GM23338 (cell line): ENCODE data around the gene MPIG6B. TPM values are rescaled to one million over a fixed set of nuclear protein-coding genes. Genes with fewer than 3 reads are reported as not detected.

Experiments used
- ATAC-seq: fragments of 200-7000 bp; cut with Tn5 transposase; 3 replicates; pipeline ENCODE4 v1.9.1; 2020
- DNase-seq: peaks from one replicate; pipeline ENCODE4 v3.0.0-alpha.2; 2015; ENCODE audit warnings: low spot score
- H2AFZ ChIP-seq: fragments of 200-600 bp; sonication (generic); 2 replicates; pipeline ENCODE4 v1.8.0; 2016; ENCODE audit warnings: antibody characterized with exemption, mild to moderate bottlenecking, moderate library complexity
- H3F3A ChIP-seq: fragments of 200-600 bp; sonication (generic); replicated peaks from 2 replicates; pipeline ENCODE4 v1.8.0; 2017; ENCODE audit warnings: antibody characterized with exemption, mixed run types, low read depth
- H3K27ac ChIP-seq: fragments of 200-600 bp; sonication (generic); 2 replicates; pipeline ENCODE4 v1.6.1; 2016; ENCODE audit warnings: low read depth
- H3K27me3 ChIP-seq: fragments of 200-600 bp; sonication (generic); 2 replicates; pipeline ENCODE4 v1.8.0; 2016; ENCODE audit warnings: mild to moderate bottlenecking, mixed run types, moderate library complexity; ENCODE audit not compliant: insufficient read depth
- H3K36me3 ChIP-seq: fragments of 200-600 bp; sonication (generic); 2 replicates; pipeline ENCODE4 v1.8.0; 2016; ENCODE audit warnings: mild to moderate bottlenecking; ENCODE audit not compliant: insufficient read depth
- H3K4me1 ChIP-seq: fragments of 200-600 bp; sonication (generic); 2 replicates; pipeline ENCODE4 v1.8.0; 2016; ENCODE audit warnings: mild to moderate bottlenecking, moderate library complexity; ENCODE audit not compliant: insufficient read depth
- H3K4me2 ChIP-seq: fragments of 200-600 bp; sonication (generic); 2 replicates; pipeline ENCODE4 v1.7.1; 2017; ENCODE audit warnings: mixed run types
- H3K4me3 ChIP-seq: fragments of 200-600 bp; sonication (generic); 2 replicates; pipeline ENCODE4 v1.6.1; 2016; ENCODE audit warnings: mixed run types
- H3K79me2 ChIP-seq: fragments of 200-600 bp; sonication (generic); replicated peaks from 2 replicates; pipeline ENCODE4 v1.8.0; 2017; ENCODE audit warnings: mild to moderate bottlenecking; ENCODE audit not compliant: insufficient read depth
- H3K9me2 ChIP-seq: fragments of 200-600 bp; sonication (generic); 2 replicates; pipeline ENCODE4 v1.8.0; 2017; ENCODE audit not compliant: insufficient read depth
- H4K20me1 ChIP-seq: fragments of 200-600 bp; sonication (generic); replicated peaks from 2 replicates; pipeline ENCODE4 v1.8.0; 2017; ENCODE audit warnings: mild to moderate bottlenecking; ENCODE audit not compliant: insufficient read depth
- H3K27ac Mint-ChIP-seq: 2 replicates; pipeline ENCODE4 v1.8.0; 2020; ENCODE audit warnings: inconsistent platforms, mild to moderate bottlenecking, moderate library complexity, mixed read lengths
- H3K27me3 Mint-ChIP-seq: 3 replicates; pipeline ENCODE4 v1.8.0; 2022; ENCODE audit warnings: low read depth, mild to moderate bottlenecking, moderate library complexity, mixed read lengths, inconsistent platforms; ENCODE audit not compliant: insufficient read depth, poor library complexity
- H3K36me3 Mint-ChIP-seq: 3 replicates; pipeline ENCODE4 v1.8.0; 2021; ENCODE audit warnings: low read depth, mild to moderate bottlenecking, inconsistent platforms, moderate library complexity, mixed read lengths
- H3K4me1 Mint-ChIP-seq: 3 replicates; pipeline ENCODE4 v1.8.0; 2020; ENCODE audit warnings: mild to moderate bottlenecking, inconsistent platforms, mixed read lengths
- H3K4me3 Mint-ChIP-seq: 3 replicates; pipeline ENCODE4 v1.8.0; 2021; ENCODE audit warnings: moderate library complexity, mild to moderate bottlenecking, inconsistent platforms, mixed read lengths
- H3K9me3 Mint-ChIP-seq: 3 replicates; pipeline ENCODE4 v1.8.0; 2020; ENCODE audit warnings: moderate library complexity, mild to moderate bottlenecking, inconsistent platforms, mixed read lengths
- EZH2 ChIP-seq: fragments of 200-600 bp; sonication (generic); IDR thresholded peaks from one replicate; pipeline ENCODE4 v1.8.0; 2017; ENCODE audit warnings: antibody characterized with exemption, mild to moderate bottlenecking, low read depth; ENCODE audit not compliant: unreplicated experiment
- JUNB ChIP-seq: IDR thresholded peaks from one replicate; pipeline ENCODE4 v1.6.1; 2016; ENCODE audit warnings: antibody characterized with exemption; ENCODE audit not compliant: unreplicated experiment
- NANOG ChIP-seq: IDR thresholded peaks from 2 replicates; pipeline ENCODE4 v1.6.1; 2016; ENCODE audit warnings: antibody characterized with exemption, borderline replicate concordance
- POLR2AphosphoS5 ChIP-seq: IDR thresholded peaks from 2 replicates; pipeline ENCODE4 v1.6.1; 2016; ENCODE audit warnings: antibody characterized with exemption, low read depth
- REST ChIP-seq: IDR thresholded peaks from one replicate; pipeline ENCODE4 v1.6.1; 2018; ENCODE audit warnings: antibody characterized with exemption; ENCODE audit not compliant: unreplicated experiment
- STAT1 ChIP-seq: IDR thresholded peaks from one replicate; pipeline ENCODE4 v1.6.1; 2016; ENCODE audit warnings: antibody characterized with exemption; ENCODE audit not compliant: unreplicated experiment
- ZNF331 ChIP-seq: fragments of 250-450 bp; sonication (Bioruptor Pico); IDR thresholded peaks from 2 replicates; pipeline ENCODE4 v1.5.0; 2020; ENCODE audit warnings: low read depth, mild to moderate bottlenecking, moderate library complexity
- ZNF462 ChIP-seq: fragments of 250-450 bp; sonication (Bioruptor Pico); IDR thresholded peaks from 2 replicates; pipeline ENCODE4 v1.5.0; 2020; ENCODE audit warnings: mild to moderate bottlenecking, moderate library complexity
- polyA plus RNA-seq: library from polyadenylated mRNA; unstranded; fragments of >200 nt; fragmentation: Nextera tagmentation; extraction: Ambion mirVana; gene quantifications from 2 replicates; pipeline ENCODE4 v1.2.1, GENCODE V29; 2016
- total RNA-seq: library from RNA; depleted of rRNA; stranded (reverse); fragments of >200 nt; shearing (Covaris generic); gene quantifications from 2 replicates; pipeline ENCODE4 v1.2.3, GENCODE V29; 2014

The MPIG6B gene
- total and polyA plus RNA-seq, 2 experiments from 2014 or later = 0.13 TPM; not detected in 1

GRCh38 chr6:31744422-31744821, 21.2 kb downstream of the MPIG6B start:
- peaks cover 7% of the 10 kb centered on the region for H3K4me1 ChIP-seq
- Mint-ChIP-seq H3K27me3 (peaks cover 15% of the 10 kb centered on the region), H3K4me3 (no peak overlapping the region), H3K4me1 (peaks cover 17% of the 10 kb centered on the region), H3K27ac (no peak overlapping the region; the same call in 1 of the 2 replicates), H3K36me3 (peaks cover 31% of the 10 kb centered on the region), H3K9me3 (no peaks in the 10 kb centered on the region; the same call in 2 of the 3 replicates)
- H3K4me3 ChIP-seq = no peak overlapping the region
- peak overlapping the region; percentile 66; the same call in 1 of the 2 replicates for H3K27ac ChIP-seq
- TF ChIP-seq STAT1 (no peak), ZNF462 (CRISPR knock-in tag) (no peak), ZNF331 (CRISPR knock-in tag) (no peak), EZH2 (no peak), POLR2AphosphoS5 (no peak), REST (no peak), JUNB (no peak), NANOG (no peak)
- H3K4me2 ChIP-seq = no peak overlapping the region
- H3K36me3 ChIP-seq = peaks cover 4% of the 10 kb centered on the region; the same call in 1 of the 2 replicates
- H3K27me3 ChIP-seq = no peaks in the 10 kb centered on the region
- DNase-seq = no peak
- H4K20me1 ChIP-seq = no peaks in the 10 kb centered on the region
- no peaks in the 10 kb centered on the region for H3K9me2 ChIP-seq
- H3F3A ChIP-seq = no peaks in the 10 kb centered on the region
- ATAC-seq = no peak
- no peak overlapping the region for H2AFZ ChIP-seq
- no peaks in the 10 kb centered on the region for H3K79me2 ChIP-seq
